HEK293 (cell line): Measurements from ENCODE around the gene RINL.

Experiments used
- CTCF ChIA-PET: fragments of 350-600 bp; formaldehyde crosslinking; extraction: SDS; loops from one replicate; lab custom pipeline; 2021; ENCODE audit warnings: antibody characterized with exemption; lab: Yijun Ruan, JAX
- POLR2A ChIA-PET: fragments of 300-600 bp; formaldehyde crosslinking; extraction: SDS; loops from one replicate; lab custom pipeline; 2020; ENCODE audit warnings: antibody characterized with exemption, inconsistent platforms; lab: Yijun Ruan, JAX
- H3K27ac ChIP-seq: fragments of 200-500 bp; sonication (Bioruptor generic); 2 replicates; pipeline ENCODE4 v1.5.1; 2014; ENCODE audit warnings: low read depth, low read length, control low read depth, inconsistent platforms; ENCODE audit errors: extremely low read depth
- H3K36me3 ChIP-seq, 2 experiments: fragments of 200-500 bp in 1 of 2; sonication (Bioruptor generic) in 1 of 2; 1 replicate in 1 of 2; 2 replicates in 1 of 2; pipeline ENCODE4 v1.5.1; 2014 to 2017; ENCODE audit warnings: inconsistent platforms in 2 of 2, low read length in 2 of 2; ENCODE audit not compliant: control insufficient read depth in 2 of 2, insufficient read depth in 1 of 2
- H3K4me1 ChIP-seq: fragments of 200-500 bp; sonication (Bioruptor generic); 2 replicates; pipeline ENCODE4 v1.5.1; 2014; ENCODE audit warnings: mild to moderate bottlenecking, low read length, inconsistent platforms; ENCODE audit not compliant: control insufficient read depth, insufficient read depth
- H3K4me3 ChIP-seq: 2 replicates; pipeline ENCODE4 v1.5.1; 2011; ENCODE audit warnings: low read depth, mild to moderate bottlenecking, control low read depth, low read length, moderate library complexity
- H3K9me3 ChIP-seq: fragments of 200-500 bp; sonication (Bioruptor generic); 2 replicates; pipeline ENCODE4 v1.5.1; 2014; ENCODE audit warnings: low read depth, low read length, inconsistent platforms; ENCODE audit not compliant: control insufficient read depth, insufficient read depth
- PRDM2 ChIP-seq: fragments of 450-650 bp; formaldehyde crosslinking; IDR thresholded peaks from 2 replicates; pipeline ENCODE4 v1.5.1; 2016; ENCODE audit warnings: missing biosample characterization, missing genetic modification characterization, borderline replicate concordance
- ZBTB10 ChIP-seq: fragments of 450-650 bp; formaldehyde crosslinking; IDR thresholded peaks from 2 replicates; pipeline ENCODE4 v1.5.1; 2016; ENCODE audit warnings: missing biosample characterization, missing genetic modification characterization
- ZBTB21 ChIP-seq: fragments of 450-650 bp; formaldehyde crosslinking; IDR thresholded peaks from 2 replicates; pipeline ENCODE4 v1.5.1; 2017; ENCODE audit warnings: missing biosample characterization, missing genetic modification characterization
- ZFP69B ChIP-seq: fragments of 450-650 bp; formaldehyde crosslinking; IDR thresholded peaks from 2 replicates; pipeline ENCODE4 v1.5.1; 2016; ENCODE audit warnings: missing biosample characterization, missing genetic modification characterization
- ZNF140 ChIP-seq: fragments of 450-650 bp; formaldehyde crosslinking; IDR thresholded peaks from 2 replicates; pipeline ENCODE4 v1.5.1; 2016; ENCODE audit warnings: missing biosample characterization, missing genetic modification characterization
- ZNF146 ChIP-seq: fragments of 450-650 bp; formaldehyde crosslinking; IDR thresholded peaks from 2 replicates; pipeline ENCODE4 v1.5.1; 2016; ENCODE audit warnings: missing biosample characterization, missing genetic modification characterization
- ZNF214 ChIP-seq: fragments of 450-650 bp; formaldehyde crosslinking; IDR thresholded peaks from 2 replicates; pipeline ENCODE4 v1.5.1; 2017; ENCODE audit warnings: missing biosample characterization, mild to moderate bottlenecking, missing genetic modification characterization, borderline replicate concordance
- ZNF248 ChIP-seq: fragments of 450-650 bp; formaldehyde crosslinking; IDR thresholded peaks from 2 replicates; pipeline ENCODE4 v1.5.1; 2017; ENCODE audit warnings: missing biosample characterization, missing genetic modification characterization
- ZNF596 ChIP-seq: fragments of 450-650 bp; IDR thresholded peaks from 2 replicates; pipeline ENCODE4 v1.5.0; 2018; ENCODE audit warnings: missing biosample characterization, mild to moderate bottlenecking, missing genetic modification characterization, moderate library complexity
- ZNF623 ChIP-seq: fragments of 450-650 bp; formaldehyde crosslinking; IDR thresholded peaks from 2 replicates; pipeline ENCODE4 v1.5.1; 2016; ENCODE audit warnings: missing biosample characterization, missing genetic modification characterization
- ZNF660 ChIP-seq: fragments of 450-650 bp; IDR thresholded peaks from 2 replicates; pipeline ENCODE4 v1.5.1; 2018; ENCODE audit warnings: missing biosample characterization, mild to moderate bottlenecking, missing genetic modification characterization
- ZNF707 ChIP-seq: fragments of 450-650 bp; formaldehyde crosslinking; IDR thresholded peaks from 2 replicates; pipeline ENCODE4 v1.5.1; 2016; ENCODE audit warnings: missing biosample characterization, missing genetic modification characterization
- ZNF837 ChIP-seq: fragments of 450-650 bp; formaldehyde crosslinking; IDR thresholded peaks from 2 replicates; pipeline ENCODE4 v1.5.1; 2016; ENCODE audit warnings: missing biosample characterization, missing genetic modification characterization
- ZSCAN30 ChIP-seq: fragments of 450-650 bp; IDR thresholded peaks from 2 replicates; pipeline ENCODE4 v1.5.1; 2018; ENCODE audit warnings: missing biosample characterization, mild to moderate bottlenecking, missing genetic modification characterization, moderate library complexity
- TF ChIP-seq, protein P1 (sequence below): fragments of 450-650 bp; formaldehyde crosslinking; IDR thresholded peaks from 2 replicates; pipeline ENCODE4 v1.5.1; 2016; ENCODE audit warnings: missing biosample characterization, missing genetic modification characterization
- TF ChIP-seq, protein P2 (sequence below): fragments of 450-650 bp; formaldehyde crosslinking; IDR thresholded peaks from 2 replicates; pipeline ENCODE4 v1.5.1; 2016; ENCODE audit warnings: missing biosample characterization, missing genetic modification characterization

The RINL gene

GRCh38 chr19:38842439-38843174, 35.5 kb downstream of the RINL start (continued):
- TF ChIP-seq PRDM2 (tag by site-specific recombination) (no peak), ZBTB10 (tag by site-specific recombination) (no peak; the same call in 1 of the 2 replicates), ZNF214 (tag by site-specific recombination) (no peak), ZNF596 (tag by site-specific recombination) (no peak), ZNF623 (tag by site-specific recombination) (no peak), ZSCAN30 (tag by site-specific recombination) (no peak), ZNF707 (tag by site-specific recombination) (no peak), ZNF146 (tag by site-specific recombination) (no peak)

- CTCF ChIA-PET, result interaction anchor here (0.7 to 1.2 kb wide), 3 partner anchors 46 to 89 kb away, joined by 3 to 7 read pairs (median 3); partner anchors contain the start of genes MRPS12 and SARS2
- H3K4me3 ChIP-seq, result no peak overlapping the region
- TF ChIP-seq ZNF146 (tag by site-specific recombination) (0 out of 2 replicates have a peak, but pooled peaks have one; percentile 8), ZFP69B (0 out of 2 replicates have a peak, but pooled peaks have one; percentile 22), ZBTB21 (tag by site-specific recombination) (0 out of 2 replicates have a peak, but pooled peaks have one; percentile 4), ZNF837 (no peak), ZNF248 (tag by site-specific recombination) (no peak), ZNF660 (0 out of 2 replicates have a peak, but pooled peaks have one; percentile 7), ZNF140 (no peak)
- TF ChIP-seq, protein P1, sequence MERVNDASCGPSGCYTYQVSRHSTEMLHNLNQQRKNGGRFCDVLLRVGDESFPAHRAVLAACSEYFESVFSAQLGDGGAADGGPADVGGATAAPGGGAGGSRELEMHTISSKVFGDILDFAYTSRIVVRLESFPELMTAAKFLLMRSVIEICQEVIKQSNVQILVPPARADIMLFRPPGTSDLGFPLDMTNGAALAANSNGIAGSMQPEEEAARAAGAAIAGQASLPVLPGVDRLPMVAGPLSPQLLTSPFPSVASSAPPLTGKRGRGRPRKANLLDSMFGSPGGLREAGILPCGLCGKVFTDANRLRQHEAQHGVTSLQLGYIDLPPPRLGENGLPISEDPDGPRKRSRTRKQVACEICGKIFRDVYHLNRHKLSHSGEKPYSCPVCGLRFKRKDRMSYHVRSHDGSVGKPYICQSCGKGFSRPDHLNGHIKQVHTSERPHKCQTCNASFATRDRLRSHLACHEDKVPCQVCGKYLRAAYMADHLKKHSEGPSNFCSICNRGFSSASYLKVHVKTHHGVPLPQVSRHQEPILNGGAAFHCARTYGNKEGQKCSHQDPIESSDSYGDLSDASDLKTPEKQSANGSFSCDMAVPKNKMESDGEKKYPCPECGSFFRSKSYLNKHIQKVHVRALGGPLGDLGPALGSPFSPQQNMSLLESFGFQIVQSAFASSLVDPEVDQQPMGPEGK (tag by site-specific recombination), result no peak
- TF ChIP-seq, protein P2, sequence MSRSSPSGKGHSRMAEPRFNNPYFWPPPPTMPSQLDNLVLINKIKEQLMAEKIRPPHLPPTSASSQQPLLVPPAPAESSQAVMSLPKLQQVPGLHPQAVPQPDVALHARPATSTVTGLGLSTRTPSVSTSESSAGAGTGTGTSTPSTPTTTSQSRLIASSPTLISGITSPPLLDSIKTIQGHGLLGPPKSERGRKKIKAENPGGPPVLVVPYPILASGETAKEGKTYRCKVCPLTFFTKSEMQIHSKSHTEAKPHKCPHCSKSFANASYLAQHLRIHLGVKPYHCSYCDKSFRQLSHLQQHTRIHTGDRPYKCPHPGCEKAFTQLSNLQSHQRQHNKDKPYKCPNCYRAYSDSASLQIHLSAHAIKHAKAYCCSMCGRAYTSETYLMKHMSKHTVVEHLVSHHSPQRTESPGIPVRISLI, result peak; percentile 98
- TF ChIP-seq, all 188 proteins: peak for 5
- POLR2A ChIA-PET, result interaction anchor here (0.5 to 1.3 kb wide), 8 partner anchors 8 to 575 kb away, joined by 3 to 11 read pairs (median 5); partner anchors contain the start of genes ECH1 and NFKBIB
- H3K36me3 ChIP-seq, result peaks cover 99 to 100% of the 10 kb centered on the region in 2 experiments
- no peaks in the 10 kb centered on the region for H3K9me3 ChIP-seq
- 0 out of 2 replicates have a peak, but pooled peaks cover 6% of the 10 kb centered on the region for H3K4me1 ChIP-seq
- peak overlapping the region; percentile 51; the same call in 1 of the 2 replicates for H3K27ac ChIP-seq
Measured at GRCh38 chr19:38841787-38842438, 36.2 kb downstream of the RINL start.
